HEK293 (cell line): Measurements from ENCODE around the gene HPCA.
A peak's percentile ranks its signal among the peaks of the same experiment; 100 is the strongest.

Experiments used
- GLIS1 ChIP-seq: fragments of 450-650 bp; formaldehyde crosslinking; IDR thresholded peaks from 2 replicates; pipeline ENCODE4 v1.5.1; 2016; ENCODE audit warnings: missing biosample characterization, missing genetic modification characterization
- GLIS2 ChIP-seq: fragments of 450-650 bp; formaldehyde crosslinking; IDR thresholded peaks from 2 replicates; pipeline ENCODE4 v1.5.1; 2016; ENCODE audit warnings: missing biosample characterization, missing genetic modification characterization
- HOXD13 ChIP-seq: sonication (generic); formaldehyde crosslinking; IDR thresholded peaks from 2 replicates; pipeline ENCODE4 v1.8.0; 2022; ENCODE audit warnings: missing genetic modification reagents, borderline replicate concordance
- KLF16 ChIP-seq: fragments of 450-650 bp; formaldehyde crosslinking; IDR thresholded peaks from 2 replicates; pipeline ENCODE4 v1.5.1; 2017; ENCODE audit warnings: missing biosample characterization, missing genetic modification characterization
- PATZ1 ChIP-seq: fragments of 450-650 bp; formaldehyde crosslinking; IDR thresholded peaks from 2 replicates; pipeline ENCODE4 v1.5.1; 2016; ENCODE audit warnings: missing biosample characterization, missing genetic modification characterization
- ZBTB10 ChIP-seq: fragments of 450-650 bp; formaldehyde crosslinking; IDR thresholded peaks from 2 replicates; pipeline ENCODE4 v1.5.1; 2016; ENCODE audit warnings: missing biosample characterization, missing genetic modification characterization
- ZBTB11 ChIP-seq: fragments of 450-650 bp; formaldehyde crosslinking; conservative IDR thresholded peaks from 2 replicates; pipeline ENCODE4 v1.5.1; 2016; ENCODE audit warnings: low read depth, missing biosample characterization, missing genetic modification characterization
- ZBTB21 ChIP-seq: fragments of 450-650 bp; formaldehyde crosslinking; IDR thresholded peaks from 2 replicates; pipeline ENCODE4 v1.5.1; 2017; ENCODE audit warnings: missing biosample characterization, missing genetic modification characterization
- ZBTB44 ChIP-seq: fragments of 450-650 bp; IDR thresholded peaks from 2 replicates; pipeline ENCODE4 v1.5.1; 2018; ENCODE audit warnings: missing biosample characterization, mild to moderate bottlenecking, missing genetic modification characterization
- ZEB2 ChIP-seq: fragments of 450-650 bp; formaldehyde crosslinking; IDR thresholded peaks from 2 replicates; pipeline ENCODE4 v1.5.1; 2016; ENCODE audit warnings: missing biosample characterization, missing genetic modification characterization
- ZFP69B ChIP-seq: fragments of 450-650 bp; formaldehyde crosslinking; IDR thresholded peaks from 2 replicates; pipeline ENCODE4 v1.5.1; 2016; ENCODE audit warnings: missing biosample characterization, missing genetic modification characterization
- ZIC2 ChIP-seq: fragments of 450-650 bp; formaldehyde crosslinking; IDR thresholded peaks from 2 replicates; pipeline ENCODE4 v1.5.1; 2016; ENCODE audit warnings: missing biosample characterization, missing genetic modification characterization
- ZNF10 ChIP-seq: fragments of 450-650 bp; formaldehyde crosslinking; IDR thresholded peaks from 2 replicates; pipeline ENCODE4 v1.5.1; 2017; ENCODE audit warnings: missing biosample characterization, missing genetic modification characterization
- ZNF221 ChIP-seq: fragments of 450-650 bp; formaldehyde crosslinking; IDR thresholded peaks from 2 replicates; pipeline ENCODE4 v1.5.1; 2017; ENCODE audit warnings: missing biosample characterization, missing genetic modification characterization, borderline replicate concordance
- ZNF24 ChIP-seq: fragments of 450-650 bp; formaldehyde crosslinking; IDR thresholded peaks from 2 replicates; pipeline ENCODE4 v1.5.1; 2016; ENCODE audit warnings: missing biosample characterization, missing genetic modification characterization
- ZNF248 ChIP-seq: fragments of 450-650 bp; formaldehyde crosslinking; IDR thresholded peaks from 2 replicates; pipeline ENCODE4 v1.5.1; 2017; ENCODE audit warnings: missing biosample characterization, missing genetic modification characterization
- ZNF302 ChIP-seq: fragments of 450-650 bp; formaldehyde crosslinking; IDR thresholded peaks from 2 replicates; pipeline ENCODE4 v1.5.1; 2016; ENCODE audit warnings: missing biosample characterization, missing genetic modification characterization, low read depth
- ZNF398 ChIP-seq: fragments of 450-650 bp; formaldehyde crosslinking; IDR thresholded peaks from 2 replicates; pipeline ENCODE4 v1.5.1; 2017; ENCODE audit warnings: missing biosample characterization, missing genetic modification characterization
- ZNF473 ChIP-seq: fragments of 450-650 bp; formaldehyde crosslinking; IDR thresholded peaks from 2 replicates; pipeline ENCODE4 v1.5.1; 2017; ENCODE audit warnings: missing biosample characterization, missing genetic modification characterization
- ZNF48 ChIP-seq: fragments of 450-650 bp; formaldehyde crosslinking; IDR thresholded peaks from 2 replicates; pipeline ENCODE4 v1.5.1; 2016; ENCODE audit warnings: missing biosample characterization, missing genetic modification characterization
- ZNF488 ChIP-seq: fragments of 450-650 bp; formaldehyde crosslinking; IDR thresholded peaks from 2 replicates; pipeline ENCODE4 v1.5.1; 2016; ENCODE audit warnings: missing biosample characterization, missing genetic modification characterization
- ZNF561 ChIP-seq: fragments of 450-650 bp; IDR thresholded peaks from 2 replicates; pipeline ENCODE4 v1.5.1; 2018; ENCODE audit warnings: missing biosample characterization, missing genetic modification characterization, borderline replicate concordance
- ZNF585B ChIP-seq: fragments of 450-650 bp; formaldehyde crosslinking; IDR thresholded peaks from 2 replicates; pipeline ENCODE4 v1.5.1; 2016; ENCODE audit warnings: missing biosample characterization, missing genetic modification characterization
- ZNF621 ChIP-seq: fragments of 450-650 bp; formaldehyde crosslinking; IDR thresholded peaks from 2 replicates; pipeline ENCODE4 v1.5.1; 2017; ENCODE audit warnings: missing biosample characterization, missing genetic modification characterization
- ZNF692 ChIP-seq: fragments of 450-650 bp; formaldehyde crosslinking; IDR thresholded peaks from 2 replicates; pipeline ENCODE4 v1.5.1; 2016; ENCODE audit warnings: missing biosample characterization, missing genetic modification characterization
- ZNF785 ChIP-seq: fragments of 450-650 bp; formaldehyde crosslinking; IDR thresholded peaks from 2 replicates; pipeline ENCODE4 v1.5.1; 2016; ENCODE audit warnings: missing biosample characterization, missing genetic modification characterization

The HPCA gene

GRCh38 chr1:32869923-32870614 lies 16.2 kb upstream of the HPCA start (continued):
- 0 out of 2 replicates have a peak, but pooled peaks have one; percentile 22 for TF ChIP-seq ZBTB10 (tag by site-specific recombination)
- TF ChIP-seq ZBTB11 (tag by site-specific recombination), result no peak
- TF ChIP-seq ZNF10 (tag by site-specific recombination), result no peak
- TF ChIP-seq ZNF48 (tag by site-specific recombination), result no peak
- TF ChIP-seq ZNF785 (tag by site-specific recombination), result no peak
- 0 out of 2 replicates have a peak, but pooled peaks have one; percentile 12 for TF ChIP-seq PATZ1 (tag by site-specific recombination)
- no peak for TF ChIP-seq ZNF488 (tag by site-specific recombination)
- no peak for TF ChIP-seq ZNF585B (tag by site-specific recombination)
- 0 out of 2 replicates have a peak, but pooled peaks have one; percentile 30 for TF ChIP-seq ZNF692 (tag by site-specific recombination)
- TF ChIP-seq KLF16 (tag by site-specific recombination), result no peak
- TF ChIP-seq ZNF561 (tag by site-specific recombination), result no peak
- TF ChIP-seq ZNF248 (tag by site-specific recombination), result no peak
- TF ChIP-seq ZIC2 (tag by site-specific recombination), result peak; percentile 82
- TF ChIP-seq ZNF398, result 0 out of 2 replicates have a peak, but pooled peaks have one; percentile 0
- TF ChIP-seq GLIS2 (tag by site-specific recombination), result peak; percentile 33; the same call in 1 of the 2 replicates
- TF ChIP-seq ZBTB21 (tag by site-specific recombination), result no peak
- TF ChIP-seq HOXD13 (CRISPR knock-in tag), result no peak
- peak; percentile 48; the same call in 1 of the 2 replicates for TF ChIP-seq ZFP69B (tag by site-specific recombination)
- no peak for TF ChIP-seq ZEB2
- TF ChIP-seq ZBTB44 (tag by site-specific recombination), result no peak
- TF ChIP-seq GLIS1 (tag by site-specific recombination), result peak; percentile 54
- TF ChIP-seq ZNF24, result no peak
- TF ChIP-seq ZNF221 (tag by site-specific recombination), result no peak
- TF ChIP-seq ZNF621 (tag by site-specific recombination), result no peak
- TF ChIP-seq ZNF302, result no peak
- TF ChIP-seq ZNF473 (tag by site-specific recombination), result no peak
